Mucosa of descending colon (tissue), 3 donors: Measurements from ENCODE around the gene DPF1. TPM values are rescaled to one million over a fixed set of nuclear protein-coding genes. Genes with fewer than 3 reads are reported as not detected.

Source experiments
- ATAC-seq: fragments of 200-7000 bp; cut with Tn5 transposase; one replicate; pipeline ENCODE4 v1.9.1; 2020; ENCODE audit warnings: mild to moderate bottlenecking, moderate library complexity
- DNase-seq, 3 donors: peaks; one replicate each; pipeline ENCODE4 v3.0.0-alpha.2; 2020
- H3K36me3 ChIP-seq: fragments of 200-600 bp; one replicate; pipeline ENCODE4 v1.8.0; 2021; ENCODE audit warnings: low read depth, mild to moderate bottlenecking
- H3K4me1 ChIP-seq: fragments of 200-600 bp; one replicate; pipeline ENCODE4 v1.8.0; 2021; ENCODE audit warnings: low read depth, mild to moderate bottlenecking
- H3K4me3 ChIP-seq: fragments of 200-600 bp; one replicate; pipeline ENCODE4 v1.8.0; 2021; ENCODE audit warnings: mild to moderate bottlenecking
- H3K9me3 ChIP-seq: fragments of 200-600 bp; one replicate; pipeline ENCODE4 v1.8.0; 2021; ENCODE audit warnings: mild to moderate bottlenecking
- CTCF ChIP-seq: fragments of 200-600 bp; IDR thresholded peaks from one replicate; pipeline ENCODE4 v1.8.0; 2022; ENCODE audit warnings: antibody characterized with exemption, mild to moderate bottlenecking
- intact Hi-C, 2 donors: fragments of 100-400 bp; cut with DNase I in 1 of 2; cut with micrococcal nuclease in 1 of 2; formaldehyde crosslinking; loops; one replicate each; pipeline versions ENCODE4 v1.11.0 to v1.11.1; 2022; cut with DNase I, micrococcal nuclease
- total RNA-seq, 3 donors: library from RNA; stranded (reverse); fragmentation: NEBNext Ultra II Directional in 2 of 3; extraction: Animal tissue kit (Norgen Biotek cat#: 25700) in 2 of 3; gene quantifications; one replicate each; pipeline versions ENCODE4 v1.2.1 to v1.2.4, GENCODE V29; 2021 to 2023
- donor health status: DM: no; HTN: no; CAD: no; lungs with moderate emphysema.
- donor health status: DM: no; HTN: no; CAD: no.
- donor health status: DM: no; HTN: yes; CAD: no.

Gene DPF1
- total RNA-seq, 3 donors from 2014 or later, result 0.22 TPM; not detected in 2

GRCh38 chr19:38267761-38268483, 43.9 kb upstream of the DPF1 start:
- peaks cover 56% of the 10 kb centered on the region for H3K4me1 ChIP-seq
- intact Hi-C loops, result no loop called here
- no peak overlapping the region for H3K4me3 ChIP-seq
- ATAC-seq (peak; percentile 3), DNase-seq (peak in 2 of 3 donors; percentile 61 to 62)
- no peaks in the 10 kb centered on the region for H3K36me3 ChIP-seq
- no peaks in the 10 kb centered on the region for H3K9me3 ChIP-seq
- TF ChIP-seq CTCF, result no peak

- Histone ChIP-seq H3K9me3 (no peaks in the 10 kb centered on the region), H3K4me1 (peaks cover 49% of the 10 kb centered on the region), H3K4me3 (no peak overlapping the region), H3K36me3 (no peaks in the 10 kb centered on the region)
- TF ChIP-seq CTCF, result no peak
- intact Hi-C loops, result no loop called here
- DNase-seq (peak in 2 of 3 donors; percentile 57 to 66), ATAC-seq (peak; percentile 18)
Observed at GRCh38 chr19:38266981-38267597, 43.1 kb upstream of the DPF1 start.

GRCh38 chr19:38265921-38266429, 42.0 kb upstream of the DPF1 start:
- no peak for TF ChIP-seq CTCF
- DNase-seq (peak in 1 of 3 donors; percentile 65), ATAC-seq (no peak)
- no peaks in the 10 kb centered on the region for H3K36me3 ChIP-seq
- no peaks in the 10 kb centered on the region for H3K9me3 ChIP-seq
- peaks cover 39% of the 10 kb centered on the region for H3K4me1 ChIP-seq
- intact Hi-C loops, result no loop called here
- no peak overlapping the region for H3K4me3 ChIP-seq

GRCh38 chr19:38265213-38265861, 41.3 kb upstream of the DPF1 start:
- Histone ChIP-seq H3K9me3 (no peaks in the 10 kb centered on the region), H3K4me1 (peaks cover 32% of the 10 kb centered on the region), H3K36me3 (no peaks in the 10 kb centered on the region), H3K4me3 (peak overlapping the region; percentile 63)
- ATAC-seq (peak; percentile 32), DNase-seq (peak; percentile 65 to 71 (median 68))
- intact Hi-C loops, result no loop called here
- no peak for TF ChIP-seq CTCF

GRCh38 chr19:38264486-38265212, 40.6 kb upstream of the DPF1 start, which contains the start of gene SPINT2:
SPINT2 (plus strand) TSS chr19:38264573; CDS start chr19:38264893, 320 bp downstream.
- peaks cover 32% of the 10 kb centered on the region for H3K4me1 ChIP-seq
- ATAC-seq, result peak; percentile 16
- no peak for TF ChIP-seq CTCF
- intact Hi-C loops, result no loop called here
- no peaks in the 10 kb centered on the region for H3K36me3 ChIP-seq
- H3K9me3 ChIP-seq, result no peaks in the 10 kb centered on the region
- H3K4me3 ChIP-seq, result peak within 1 kb of the TSS; percentile 63
- peak in 1 of 3 donors; percentile 95 for DNase-seq
